HCT116 (cell line): Measurements from ENCODE around the gene ABCF3. TPM values are rescaled to one million over a fixed set of nuclear protein-coding genes. Genes with fewer than 3 reads are reported as not detected.

Experiments used
- ATAC-seq: fragments of 200-7000 bp; cut with Tn5 transposase; 2 replicates; pipeline ENCODE4 v1.9.1; 2020; ENCODE audit warnings: mild to moderate bottlenecking, moderate library complexity
- BruUV-seq: library from RNA; stranded (reverse); fragments of 400-500 nt; replicated peaks from 2 replicates; lab custom pipeline; 2021; lab: Mats Ljungman, UMichigan
- CTCF ChIA-PET: fragments of 300-600 bp; sonication (Branson Sonifier 250); formaldehyde crosslinking; loops from one replicate; lab custom pipeline; 2021; ENCODE audit warnings: antibody characterized with exemption; lab: Charles Lee
- POLR2A ChIA-PET: fragments of 300-600, 350-600 bp; sonication (Branson Sonifier 250); formaldehyde crosslinking; loops from one replicate; lab custom pipeline; 2021; ENCODE audit warnings: antibody characterized with exemption; lab: Charles Lee
- RAD21 ChIA-PET, 2 experiments: fragments of 300-600 bp; sonication (Branson Sonifier 250); formaldehyde crosslinking; loops; one replicate each; lab custom pipeline; 2023; ENCODE audit warnings: low total read pairs in 2 of 2; ENCODE audit not compliant: uncharacterized antibody in 2 of 2, unreplicated experiment in 2 of 2, low non-redundant PET in 1 of 2; lab: Charles Lee
- DNase-seq: peaks from one replicate; pipeline ENCODE4 v3.0.0-alpha.2; 2010; ENCODE audit warnings: low read depth, low spot score
- H2AFZ ChIP-seq: fragments of 200-600 bp; shearing (Covaris generic), sonication (generic); 2 replicates; pipeline ENCODE4 v1.6.1; 2017; ENCODE audit warnings: low read depth, mixed run types, mixed read lengths, antibody characterized with exemption, low read length; ENCODE audit not compliant: poor library complexity, severe bottlenecking
- H3K27ac ChIP-seq: 2 replicates; pipeline ENCODE4 v1.5.1; 2012; ENCODE audit warnings: low read depth, low read length
- H3K27me3 ChIP-seq: fragments of 200-600 bp; sonication (generic); 2 replicates; pipeline ENCODE4 v1.6.1; 2016; ENCODE audit warnings: mixed run types, low read length, mixed read lengths; ENCODE audit not compliant: insufficient read depth
- H3K36me3 ChIP-seq, 2 experiments: fragments of 200-500 bp in 1 of 2; fragments of 200-600 bp in 1 of 2; sonication (Bioruptor generic) in 1 of 2; sonication (generic) in 1 of 2; 2 replicates each; pipeline versions ENCODE4 v1.5.1 to v1.6.1; 2014 to 2016; ENCODE audit warnings: low read length in 2 of 2, inconsistent platforms in 1 of 2, mixed read lengths in 1 of 2, mixed run types in 1 of 2; ENCODE audit not compliant: insufficient read depth in 2 of 2, control insufficient read depth in 1 of 2
- H3K4me1 ChIP-seq, 2 experiments: fragments of 200-600 bp in 1 of 2; sonication (generic) in 1 of 2; 2 replicates each; pipeline versions ENCODE4 v1.5.1 to v1.6.1; 2012 to 2017; ENCODE audit warnings: low read length in 2 of 2, inconsistent platforms in 1 of 2, mild to moderate bottlenecking in 1 of 2, mixed read lengths in 1 of 2, mixed run types in 1 of 2, moderate library complexity in 1 of 2; ENCODE audit not compliant: insufficient read depth in 2 of 2, control insufficient read depth in 1 of 2
- H3K4me2 ChIP-seq: fragments of 200-600 bp; sonication (generic); 2 replicates; pipeline ENCODE4 v1.6.1; 2017; ENCODE audit warnings: mixed run types, low read length, mixed read lengths
- H3K4me3 ChIP-seq, 2 experiments: fragments of 200-600 bp in 1 of 2; sonication (generic) in 1 of 2; replicated peaks in 1 of 2; 2 replicates each; pipeline ENCODE4 v1.5.1; 2011 to 2016; ENCODE audit warnings: low read length in 2 of 2, control low read depth in 1 of 2, low read depth in 1 of 2, mild to moderate bottlenecking in 1 of 2, mixed read lengths in 1 of 2, mixed run types in 1 of 2
- H3K79me2 ChIP-seq: fragments of 200-600 bp; sonication (generic); 2 replicates; pipeline ENCODE4 v1.6.1; 2017; ENCODE audit warnings: mild to moderate bottlenecking, mixed run types, low read length, moderate library complexity, mixed read lengths; ENCODE audit not compliant: insufficient read depth
- H3K9ac ChIP-seq: fragments of 200-600 bp; sonication (generic); 2 replicates; pipeline ENCODE4 v1.6.1; 2016; ENCODE audit warnings: low read length, mixed read lengths
- H3K9me2 ChIP-seq: fragments of 200-600 bp; sonication (generic), shearing (Covaris generic); 2 replicates; pipeline ENCODE4 v1.6.1; 2017; ENCODE audit warnings: mixed run types, mild to moderate bottlenecking, moderate library complexity; ENCODE audit not compliant: insufficient read depth
- H3K9me3 ChIP-seq, 2 experiments: fragments of 200-500 bp in 1 of 2; fragments of 200-600 bp in 1 of 2; sonication (Bioruptor generic) in 1 of 2; sonication (generic) in 1 of 2; 2 replicates each; pipeline ENCODE4 v1.6.1; 2014 to 2017; ENCODE audit warnings: low read length in 2 of 2, mixed read lengths in 2 of 2, inconsistent platforms in 1 of 2, low read depth in 1 of 2, mild to moderate bottlenecking in 1 of 2, mixed run types in 1 of 2, moderate library complexity in 1 of 2; ENCODE audit not compliant: control insufficient read depth in 1 of 2, insufficient read depth in 1 of 2
- H4K20me1 ChIP-seq: fragments of 200-600 bp; sonication (generic), shearing (Covaris generic); 2 replicates; pipeline ENCODE4 v1.6.1; 2017; ENCODE audit warnings: mixed run types, mild to moderate bottlenecking, moderate library complexity; ENCODE audit not compliant: insufficient read depth
- CEBPB ChIP-seq: IDR thresholded peaks from 2 replicates; pipeline ENCODE4 v1.6.1; 2012; ENCODE audit warnings: low read depth
- CTCF ChIP-seq, 3 experiments: fragments of 200-600 bp in 1 of 3; sonication (generic) in 1 of 3; IDR thresholded peaks in 2 of 3; conservative IDR thresholded peaks in 1 of 3; 2 replicates each; pipeline ENCODE4 v1.5.1; 2012 to 2017; ENCODE audit warnings: low read depth in 2 of 3, low read length in 2 of 3, antibody characterized with exemption in 1 of 3, borderline replicate concordance in 1 of 3, control low read depth in 1 of 3, mild to moderate bottlenecking in 1 of 3, mixed read lengths in 1 of 3, mixed run types in 1 of 3, moderate library complexity in 1 of 3; ENCODE audit not compliant: insufficient read depth in 1 of 3
- ELF1 ChIP-seq: IDR thresholded peaks from 2 replicates; pipeline ENCODE4 v1.6.1; 2012; ENCODE audit warnings: low read depth, borderline replicate concordance
- EZH2phosphoT487 ChIP-seq: fragments of 200-600 bp; IDR thresholded peaks from 2 replicates; pipeline ENCODE4 v1.6.1; 2018; ENCODE audit warnings: antibody characterized with exemption, borderline replicate concordance
- MAX ChIP-seq: IDR thresholded peaks from 2 replicates; pipeline ENCODE4 v1.6.1; 2012
- POLR2AphosphoS5 ChIP-seq: IDR thresholded peaks from 2 replicates; pipeline ENCODE4 v1.6.1; 2011; ENCODE audit warnings: mild to moderate bottlenecking, low read depth, low read length, moderate library complexity
- SIN3A ChIP-seq: IDR thresholded peaks from 2 replicates; pipeline ENCODE4 v1.6.1; 2012; ENCODE audit warnings: low read depth
- SRF ChIP-seq: IDR thresholded peaks from 2 replicates; pipeline ENCODE4 v1.6.1; 2012; ENCODE audit warnings: low read depth
- TCF7L2 ChIP-seq: IDR thresholded peaks from 2 replicates; pipeline ENCODE4 v1.7.0; 2011; ENCODE audit warnings: borderline replicate concordance, inconsistent platforms; ENCODE audit not compliant: insufficient read depth, insufficient read length; ENCODE audit errors: extremely low read depth
- ZBTB33 ChIP-seq: IDR thresholded peaks from 2 replicates; pipeline ENCODE4 v1.6.1; 2011; ENCODE audit warnings: mild to moderate bottlenecking, low read length, moderate library complexity; ENCODE audit not compliant: insufficient replicate concordance; ENCODE audit errors: extremely low read depth
- intact Hi-C: fragments of 100-400 bp; cut with micrococcal nuclease; formaldehyde crosslinking; loops from 2 replicates; pipeline ENCODE4 v1.10.0; 2022
- total RNA-seq: library from RNA; stranded (reverse); gene quantifications from one replicate; pipeline ENCODE4 v1.2.1, GENCODE V29; 2021; ENCODE audit not compliant: unreplicated experiment

Gene ABCF3
- total RNA-seq, 1 experiment from 2014 or later = 74.6 TPM

- no peaks in the 10 kb centered on the region for H3K36me3 ChIP-seq
- H3K9me2 ChIP-seq = no peaks in the 10 kb centered on the region
- H3K79me2 ChIP-seq = no peaks in the 10 kb centered on the region
- H3K27me3 ChIP-seq = no peaks in the 10 kb centered on the region
- H3K4me2 ChIP-seq = no peak overlapping the region
- ATAC-seq (no peak), DNase-seq (no peak)
- no peak overlapping the region for H2AFZ ChIP-seq
- no peak overlapping the region for H3K9ac ChIP-seq
- ChIA-PET RAD21 (no interaction called here), POLR2A (no interaction called here), CTCF (interaction anchor here (0.8 kb wide), 1 partner anchor 16 kb away, joined by 3 read pairs; no protein-coding TSS in a partner anchor)
- H3K9me3 ChIP-seq = no peaks in the 10 kb centered on the region
- H3K4me3 ChIP-seq = no peak overlapping the region
- no TSS peak for BruUV-seq
- H3K4me1 ChIP-seq = no peaks in the 10 kb centered on the region
- H4K20me1 ChIP-seq = no peaks in the 10 kb centered on the region
- TF ChIP-seq MAX (no peak), POLR2AphosphoS5 (no peak), TCF7L2 (no peak), EZH2phosphoT487 (no peak), CEBPB (no peak), SIN3A (no peak)
- no peak overlapping the region for H3K27ac ChIP-seq
- intact Hi-C loops = no loop called here
These were observed 25.7 kb downstream of the ABCF3 start for GRCh38 chr3:184211718-184212117.

- Histone ChIP-seq H3K27me3 (no peaks in the 10 kb centered on the region), H2AFZ (no peak overlapping the region), H3K9me2 (no peaks in the 10 kb centered on the region), H3K36me3 (no peaks in the 10 kb centered on the region), H3K79me2 (no peaks in the 10 kb centered on the region), H3K9me3 (no peaks in the 10 kb centered on the region), H3K27ac (no peak overlapping the region), H3K4me1 (peaks cover 0 to 4% of the 10 kb centered on the region in 2 experiments; a peak in 1 of 4 replicates), H4K20me1 (no peaks in the 10 kb centered on the region), H3K4me2 (no peak overlapping the region), H3K4me3 (no peak overlapping the region), H3K9ac (no peak overlapping the region)
- RAD21 ChIA-PET = no interaction called here
- CTCF ChIA-PET = no interaction called here
- POLR2A ChIA-PET = no interaction called here
- DNase-seq (no peak), ATAC-seq (no peak)
- no TSS peak for BruUV-seq
- TF ChIP-seq ZBTB33 (no peak), SIN3A (no peak), POLR2AphosphoS5 (no peak), ELF1 (no peak), CTCF (IDR thresholded peaks at IDR 0.05 in 2 of 3, conservative IDR thresholded peaks at IDR 0.05 in 1 of 3; ENCODE audit: borderline replicate concordance in 1 of 3, insufficient read depth in 1 of 3, low read depth in 2 of 3, low read length in 2 of 3) (no peak), SRF (no peak)
- intact Hi-C loops = no loop called here
These were observed 32.8 kb downstream of the ABCF3 start for GRCh38 chr3:184218814-184219213.
